ENCODE measurements around the gene ASTN2. TPM values are rescaled to one million over a fixed set of nuclear protein-coding genes. Genes with fewer than 3 reads are reported as not detected.

Gene ASTN2
- total RNA-seq, 2 experiments from 2014 or later: 1.7 to 4.2 TPM

- no peaks in the 10 kb centered on the region for H3K9me2 ChIP-seq (ENCODE audit: insufficient read depth, low read length)
- H3K9me3 ChIP-seq (ENCODE audit: low read length): no peaks in the 10 kb centered on the region
- no peaks in the 10 kb centered on the region for H4K20me1 ChIP-seq (ENCODE audit: insufficient read depth, low read length)
- TF ChIP-seq CTCF (conservative IDR thresholded peaks at IDR 0.05; ENCODE audit: low read length) (no peak), EZH2phosphoT487 (IDR thresholded peaks at IDR 0.05; ENCODE audit: borderline replicate concordance, low read depth, low read length) (no peak)
- no TSS peak for BruUV-seq (replicated peaks)
- POLR2A ChIA-PET: interaction anchor here (0.7 kb wide), 1 partner anchor 1573 kb away, joined by 3 read pairs; no protein-coding TSS in a partner anchor
- H3K36me3 ChIP-seq (ENCODE audit: insufficient read depth, low read length): no peaks in the 10 kb centered on the region
- DNase-seq (ENCODE audit: low spot score): no peak
- H3K4me2 ChIP-seq (ENCODE audit: low read length): no peak overlapping the region
- CTCF ChIA-PET (ENCODE audit: unreplicated experiment): no interaction called here
- H3K4me3 ChIP-seq (ENCODE audit: low read depth, low read length, poor library complexity, severe bottlenecking): no peak overlapping the region
- H2AFZ ChIP-seq (ENCODE audit: low read length): no peak overlapping the region
- no peak overlapping the region for H3K27ac ChIP-seq (ENCODE audit: low read depth, low read length, poor library complexity, severe bottlenecking)
- no peaks in the 10 kb centered on the region for H3K79me2 ChIP-seq (ENCODE audit: insufficient read depth, low read depth, low read length)
- no peaks in the 10 kb centered on the region for H3K4me1 ChIP-seq (ENCODE audit: insufficient read depth, low read length, poor library complexity, severe bottlenecking)
- intact Hi-C loops (cut with micrococcal nuclease; ENCODE audit: unreplicated experiment): no loop called here
Measured at GRCh38 chr9:117458066-117458465, 43.2 kb upstream of the ASTN2 start.

DNA sequence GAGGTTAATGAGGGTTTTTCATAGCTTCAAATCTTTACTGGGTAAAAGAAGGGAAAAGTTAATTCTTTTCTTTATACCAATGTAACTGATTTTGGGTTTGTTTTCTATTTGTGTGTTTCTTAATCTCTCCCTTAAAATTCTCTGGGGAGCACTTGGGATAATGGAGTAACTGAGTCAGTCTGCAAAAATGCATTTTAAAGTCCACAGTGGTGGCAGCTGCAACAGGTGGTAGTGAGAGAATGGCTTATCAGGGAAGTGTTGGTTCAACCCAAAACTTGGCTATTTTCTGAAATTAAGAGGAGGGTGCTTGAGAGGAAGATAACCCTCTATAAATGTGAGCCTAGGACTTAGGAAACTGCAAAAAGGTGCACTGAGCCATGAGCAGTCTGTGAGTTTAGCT is 39.9 kb upstream of the ASTN2 start:
- Histone ChIP-seq H3K9me2 (ENCODE audit: insufficient read depth, low read length) (no peaks in the 10 kb centered on the region), H3K79me2 (ENCODE audit: insufficient read depth, low read depth, low read length) (no peaks in the 10 kb centered on the region), H2AFZ (ENCODE audit: low read length) (no peak overlapping the region), H3K9me3 (ENCODE audit: low read length) (no peaks in the 10 kb centered on the region), H3K4me1 (ENCODE audit: insufficient read depth, low read length, poor library complexity, severe bottlenecking) (no peaks in the 10 kb centered on the region), H3K4me3 (ENCODE audit: low read depth, low read length, poor library complexity, severe bottlenecking) (no peak overlapping the region), H4K20me1 (ENCODE audit: insufficient read depth, low read length) (no peaks in the 10 kb centered on the region), H3K4me2 (ENCODE audit: low read length) (no peak overlapping the region), H3K27ac (ENCODE audit: low read depth, low read length, poor library complexity, severe bottlenecking) (no peak overlapping the region), H3K36me3 (ENCODE audit: insufficient read depth, low read length) (no peaks in the 10 kb centered on the region)
- TF ChIP-seq EZH2phosphoT487 (IDR thresholded peaks at IDR 0.05; ENCODE audit: borderline replicate concordance, low read depth, low read length): no peak
- TF ChIP-seq CTCF (conservative IDR thresholded peaks at IDR 0.05; ENCODE audit: low read length): no peak
- ChIA-PET CTCF (ENCODE audit: unreplicated experiment) (no interaction called here), POLR2A (no interaction called here)
- BruUV-seq (replicated peaks): no TSS peak
- no peak for DNase-seq (ENCODE audit: low spot score)
- intact Hi-C loops (cut with micrococcal nuclease; ENCODE audit: unreplicated experiment): no loop called here

DNA sequence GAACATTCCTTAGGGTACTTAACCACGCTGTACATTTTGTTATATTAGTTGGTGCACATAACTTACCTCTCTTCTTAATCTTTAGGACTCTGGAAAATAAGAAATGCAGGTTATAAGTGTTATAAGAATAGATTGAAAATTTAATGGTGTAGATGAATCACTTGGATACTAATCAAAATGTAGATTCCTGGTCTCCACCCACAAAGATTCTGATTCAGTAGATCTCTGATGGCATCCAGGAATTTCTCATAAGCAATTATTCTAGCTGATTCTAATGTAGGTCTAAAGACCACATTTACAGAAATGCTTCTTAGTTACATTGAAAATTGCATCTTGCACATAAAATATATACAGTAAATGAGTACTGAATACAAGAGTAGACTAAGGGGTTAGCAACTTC is 38.9 kb upstream of the ASTN2 start:
- CTCF ChIA-PET (ENCODE audit: unreplicated experiment): no interaction called here

More for the DNA sequence above, 38.9 kb upstream of the ASTN2 start:
- Histone ChIP-seq H3K36me3 (ENCODE audit: insufficient read depth, low read length) (no peaks in the 10 kb centered on the region), H3K9me3 (ENCODE audit: low read length) (no peaks in the 10 kb centered on the region), H3K4me3 (ENCODE audit: low read depth, low read length, poor library complexity, severe bottlenecking) (no peak overlapping the region), H3K79me2 (ENCODE audit: insufficient read depth, low read depth, low read length) (no peaks in the 10 kb centered on the region), H3K9me2 (ENCODE audit: insufficient read depth, low read length) (no peaks in the 10 kb centered on the region), H3K27ac (ENCODE audit: low read depth, low read length, poor library complexity, severe bottlenecking) (no peak overlapping the region), H3K4me2 (ENCODE audit: low read length) (no peak overlapping the region), H2AFZ (ENCODE audit: low read length) (no peak overlapping the region), H3K4me1 (ENCODE audit: insufficient read depth, low read length, poor library complexity, severe bottlenecking) (no peaks in the 10 kb centered on the region), H4K20me1 (ENCODE audit: insufficient read depth, low read length) (no peaks in the 10 kb centered on the region)
- intact Hi-C loops (cut with micrococcal nuclease; ENCODE audit: unreplicated experiment): no loop called here
- TF ChIP-seq CTCF (conservative IDR thresholded peaks at IDR 0.05; ENCODE audit: low read length): no peak
- TF ChIP-seq EZH2phosphoT487 (IDR thresholded peaks at IDR 0.05; ENCODE audit: borderline replicate concordance, low read depth, low read length): no peak
- DNase-seq (ENCODE audit: low spot score): no peak
- no TSS peak for BruUV-seq (replicated peaks)
- POLR2A ChIA-PET: no interaction called here
